Ovary (tissue), 3 donors: ENCODE data around the gene RGPD3.

Experiments used
- POLR2A ChIP-seq: fragments of 450-650 bp; IDR thresholded peaks from one replicate; pipeline ENCODE4 v1.6.1; 2017; ENCODE audit warnings: antibody characterized with exemption, mild to moderate bottlenecking, moderate library complexity
- TF ChIP-seq, protein P1 (sequence below), 3 donors: fragments of 450-650 bp in 2 of 3; fragments of 200-600 bp in 1 of 3; IDR thresholded peaks; one replicate each; pipeline versions ENCODE4 v1.5.1 to v1.8.0; 2016 to 2022; ENCODE audit warnings: antibody characterized with exemption in 3 of 3, mild to moderate bottlenecking in 1 of 3
- donor health status: DM: no; HTN: no; CAD: no.

DNA sequence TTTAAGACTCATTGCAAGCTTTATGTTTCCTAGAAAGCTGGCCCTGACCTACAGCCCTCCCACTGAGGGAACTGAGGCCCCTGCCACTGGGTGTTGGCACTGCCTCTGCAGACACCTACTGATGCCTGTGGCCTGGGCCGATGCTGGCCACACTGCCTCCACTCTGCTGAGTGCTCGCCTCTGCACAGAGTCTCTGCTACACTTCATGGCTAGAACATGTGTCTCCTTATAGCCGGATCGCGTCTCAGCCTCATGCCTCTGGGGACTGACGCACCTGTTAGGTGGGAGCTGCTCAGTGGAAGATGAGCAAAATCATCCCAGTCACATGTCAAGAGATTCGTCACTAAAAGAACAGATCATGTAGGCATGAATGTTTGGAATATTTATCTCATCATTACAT, 108.7 kb downstream of the RGPD3 start:
- TF ChIP-seq POLR2A: no peak
- TF ChIP-seq, protein P1, sequence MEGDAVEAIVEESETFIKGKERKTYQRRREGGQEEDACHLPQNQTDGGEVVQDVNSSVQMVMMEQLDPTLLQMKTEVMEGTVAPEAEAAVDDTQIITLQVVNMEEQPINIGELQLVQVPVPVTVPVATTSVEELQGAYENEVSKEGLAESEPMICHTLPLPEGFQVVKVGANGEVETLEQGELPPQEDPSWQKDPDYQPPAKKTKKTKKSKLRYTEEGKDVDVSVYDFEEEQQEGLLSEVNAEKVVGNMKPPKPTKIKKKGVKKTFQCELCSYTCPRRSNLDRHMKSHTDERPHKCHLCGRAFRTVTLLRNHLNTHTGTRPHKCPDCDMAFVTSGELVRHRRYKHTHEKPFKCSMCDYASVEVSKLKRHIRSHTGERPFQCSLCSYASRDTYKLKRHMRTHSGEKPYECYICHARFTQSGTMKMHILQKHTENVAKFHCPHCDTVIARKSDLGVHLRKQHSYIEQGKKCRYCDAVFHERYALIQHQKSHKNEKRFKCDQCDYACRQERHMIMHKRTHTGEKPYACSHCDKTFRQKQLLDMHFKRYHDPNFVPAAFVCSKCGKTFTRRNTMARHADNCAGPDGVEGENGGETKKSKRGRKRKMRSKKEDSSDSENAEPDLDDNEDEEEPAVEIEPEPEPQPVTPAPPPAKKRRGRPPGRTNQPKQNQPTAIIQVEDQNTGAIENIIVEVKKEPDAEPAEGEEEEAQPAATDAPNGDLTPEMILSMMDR (IDR thresholded peaks at IDR 0.05): no peak
